ENCODE data around the gene PREP. TPM values are rescaled to one million over a fixed set of nuclear protein-coding genes. Genes with fewer than 3 reads are reported as not detected.

Gene PREP
- total RNA-seq, 6 experiments from 2014 or later, result 14.8 to 18.8 (median 16.7) TPM

DNA sequence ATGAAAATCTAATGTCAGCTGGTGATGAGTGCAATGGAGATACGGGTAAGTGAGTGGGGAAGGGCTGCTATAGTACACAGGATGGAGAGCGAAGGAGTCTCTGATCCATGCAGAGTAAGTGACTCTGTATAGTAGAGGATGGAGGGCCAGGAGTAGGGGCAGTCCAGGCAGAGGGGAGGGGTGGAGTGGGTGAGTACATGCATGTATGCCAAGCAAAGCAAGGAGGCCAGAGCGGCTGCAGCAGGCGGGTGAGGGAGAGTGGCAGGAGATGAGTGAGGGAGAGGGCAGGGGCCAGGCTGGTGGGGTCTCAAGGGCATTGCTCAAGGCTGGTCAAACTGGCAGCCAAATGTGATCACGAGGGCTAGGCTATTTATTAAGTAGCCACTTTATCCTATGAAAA is 94.0 kb downstream of the PREP start:
- WGBS (ENCODE audit: insufficient coverage, low coverage, low lambda C conversion rate, missing lambda C conversion rate), result 96% methylated on average over 4 of the region's 5 CpGs
- Histone ChIP-seq H3K4me1 (no peaks in the 10 kb centered on the region), H3K9me3 (no peaks in the 10 kb centered on the region), H3K27me3 (no peaks in the 10 kb centered on the region), H3K27ac (no peak overlapping the region), H3K36me3 (no peaks in the 10 kb centered on the region), H3K4me3 (no peak overlapping the region)
- no peak for ATAC-seq
- no peak for DNase-seq
- no peak for TF ChIP-seq POLR2A (IDR thresholded peaks at IDR 0.05)
- TF ChIP-seq, protein P1, sequence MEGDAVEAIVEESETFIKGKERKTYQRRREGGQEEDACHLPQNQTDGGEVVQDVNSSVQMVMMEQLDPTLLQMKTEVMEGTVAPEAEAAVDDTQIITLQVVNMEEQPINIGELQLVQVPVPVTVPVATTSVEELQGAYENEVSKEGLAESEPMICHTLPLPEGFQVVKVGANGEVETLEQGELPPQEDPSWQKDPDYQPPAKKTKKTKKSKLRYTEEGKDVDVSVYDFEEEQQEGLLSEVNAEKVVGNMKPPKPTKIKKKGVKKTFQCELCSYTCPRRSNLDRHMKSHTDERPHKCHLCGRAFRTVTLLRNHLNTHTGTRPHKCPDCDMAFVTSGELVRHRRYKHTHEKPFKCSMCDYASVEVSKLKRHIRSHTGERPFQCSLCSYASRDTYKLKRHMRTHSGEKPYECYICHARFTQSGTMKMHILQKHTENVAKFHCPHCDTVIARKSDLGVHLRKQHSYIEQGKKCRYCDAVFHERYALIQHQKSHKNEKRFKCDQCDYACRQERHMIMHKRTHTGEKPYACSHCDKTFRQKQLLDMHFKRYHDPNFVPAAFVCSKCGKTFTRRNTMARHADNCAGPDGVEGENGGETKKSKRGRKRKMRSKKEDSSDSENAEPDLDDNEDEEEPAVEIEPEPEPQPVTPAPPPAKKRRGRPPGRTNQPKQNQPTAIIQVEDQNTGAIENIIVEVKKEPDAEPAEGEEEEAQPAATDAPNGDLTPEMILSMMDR (IDR thresholded peaks at IDR 0.05), result no peak
- intact Hi-C loops (cut with DNase I), result no loop called here

DNA sequence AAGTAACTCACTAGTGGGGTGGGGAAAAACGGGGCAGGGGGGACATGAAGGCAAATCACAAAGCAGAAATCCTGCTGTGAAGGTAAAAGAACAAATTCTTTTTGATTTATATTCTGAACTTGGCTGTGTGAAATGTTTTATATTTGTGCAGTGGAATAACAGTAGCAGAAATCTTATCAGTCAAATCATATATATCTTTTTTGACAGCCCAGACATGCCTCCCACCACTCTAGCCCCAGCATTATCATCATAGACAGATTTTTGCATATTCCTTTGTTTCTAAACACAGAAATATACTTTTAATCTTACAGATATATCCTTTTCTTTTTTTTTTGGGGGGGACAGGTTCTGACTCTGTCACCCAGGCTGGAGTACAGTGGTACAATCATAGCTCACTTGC is 97.4 kb downstream of the PREP start:
- TF ChIP-seq POLR2A (IDR thresholded peaks at IDR 0.05), result no peak
- TF ChIP-seq, protein P1 (IDR thresholded peaks at IDR 0.05), result no peak
- Histone ChIP-seq H3K27me3 (no peaks in the 10 kb centered on the region), H3K4me3 (no peak overlapping the region), H3K27ac (no peak overlapping the region), H3K4me1 (no peaks in the 10 kb centered on the region), H3K36me3 (peaks cover 0 to 6% (median 0%) of the 10 kb centered on the region in 4 donors), H3K9me3 (no peaks in the 10 kb centered on the region)
- ATAC-seq (no peak), DNase-seq (no peak)
- intact Hi-C loops (cut with DNase I), result no loop called here
- WGBS (ENCODE audit: insufficient coverage, low coverage, low lambda C conversion rate, missing lambda C conversion rate), result 69% methylated on average over 1 of the region's 1 CpG

DNA sequence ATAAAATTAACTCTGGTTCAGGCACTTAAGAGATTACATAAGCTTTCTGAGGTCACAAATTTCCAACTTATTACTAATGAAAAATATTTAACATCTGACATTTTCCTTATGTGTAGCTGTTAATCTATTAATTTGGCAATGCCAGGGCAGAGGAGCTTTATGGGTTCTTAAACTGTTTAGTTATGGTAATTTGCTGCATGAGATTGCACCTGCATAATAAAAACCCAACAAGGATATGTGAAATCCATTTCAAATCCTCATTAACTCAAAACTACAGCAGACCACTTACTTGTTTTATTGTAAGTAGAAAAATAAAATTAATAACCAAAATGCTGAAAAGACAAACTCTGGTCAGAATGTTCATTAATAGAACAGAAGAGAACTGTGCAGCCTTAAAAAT is 98.1 kb downstream of the PREP start:
- Histone ChIP-seq H3K27ac (no peak overlapping the region), H3K36me3 (peaks cover 0 to 6% (median 0%) of the 10 kb centered on the region in 4 donors), H3K9me3 (no peaks in the 10 kb centered on the region), H3K27me3 (no peaks in the 10 kb centered on the region), H3K4me1 (no peaks in the 10 kb centered on the region), H3K4me3 (no peak overlapping the region)
- no peak for DNase-seq
- intact Hi-C loops (cut with DNase I), result no loop called here
- TF ChIP-seq, protein P1 (IDR thresholded peaks at IDR 0.05), result no peak
- TF ChIP-seq POLR2A (IDR thresholded peaks at IDR 0.05), result no peak
- no peak for ATAC-seq

DNA sequence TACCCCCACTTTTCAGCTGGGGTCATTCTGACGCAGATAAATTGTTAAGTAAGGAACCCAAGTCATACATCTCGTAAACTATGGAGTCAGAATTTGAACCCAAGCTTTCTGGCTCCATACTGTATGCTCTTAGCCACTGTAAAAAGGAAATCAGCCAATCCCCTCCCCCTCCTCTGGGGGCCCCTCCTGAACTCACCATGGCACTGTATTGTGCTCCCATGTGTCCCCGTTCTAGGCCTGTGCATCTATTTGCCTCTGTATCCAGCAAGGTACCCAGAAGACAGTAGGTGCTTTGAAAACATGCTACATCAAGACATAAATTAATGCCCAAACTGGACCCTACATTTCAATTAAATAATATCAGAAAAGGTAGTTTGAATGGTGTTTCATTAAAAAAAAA is 98.5 kb downstream of the PREP start:
- Histone ChIP-seq H3K27me3 (no peaks in the 10 kb centered on the region), H3K36me3 (peaks cover 0 to 6% (median 0%) of the 10 kb centered on the region in 4 donors), H3K4me3 (no peak overlapping the region), H3K4me1 (no peaks in the 10 kb centered on the region), H3K27ac (no peak overlapping the region), H3K9me3 (no peaks in the 10 kb centered on the region)
- 100% methylated on average over 3 of the region's 3 CpGs for WGBS (ENCODE audit: insufficient coverage, low coverage, low lambda C conversion rate, missing lambda C conversion rate)
- TF ChIP-seq POLR2A (IDR thresholded peaks at IDR 0.05), result no peak
- TF ChIP-seq, protein P1 (IDR thresholded peaks at IDR 0.05), result no peak
- intact Hi-C loops (cut with DNase I), result no loop called here
- no peak for ATAC-seq
- no peak for DNase-seq

DNA sequence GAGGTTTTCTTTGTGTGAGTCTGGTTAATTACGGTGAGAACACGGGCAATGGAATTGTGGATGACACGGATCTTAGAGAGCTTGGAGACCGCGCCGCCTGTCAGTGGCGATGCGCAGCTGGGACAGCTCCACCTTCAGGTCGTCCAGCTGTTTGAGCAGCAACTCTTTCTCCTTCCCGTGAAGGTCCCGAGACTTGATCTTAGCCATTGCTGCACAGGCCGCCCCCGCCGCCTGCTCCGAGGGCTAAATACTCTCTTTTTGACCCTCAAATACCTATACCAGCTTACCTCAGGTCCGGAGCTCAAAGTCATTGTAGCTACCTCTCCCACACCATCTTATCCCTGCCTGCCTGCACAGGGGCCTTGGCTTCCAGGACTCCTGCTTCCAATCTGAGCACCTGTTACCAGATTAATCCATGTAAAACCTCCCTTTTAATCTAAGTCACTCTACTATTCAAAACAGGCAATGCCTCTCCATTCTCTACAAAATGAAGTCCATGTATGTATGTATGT is 100.2 kb downstream of the PREP start:
- Histone ChIP-seq H3K9me3 (no peaks in the 10 kb centered on the region), H3K4me3 (no peak overlapping the region), H3K4me1 (no peaks in the 10 kb centered on the region), H3K27ac (no peak overlapping the region), H3K36me3 (peaks cover 0 to 6% (median 0%) of the 10 kb centered on the region in 4 donors), H3K27me3 (no peaks in the 10 kb centered on the region)
- intact Hi-C loops (cut with DNase I), result no loop called here
- 90% methylated on average over 2 of the region's 16 CpGs for WGBS (ENCODE audit: insufficient coverage, low coverage, low lambda C conversion rate, missing lambda C conversion rate)
- no peak for ATAC-seq
- DNase-seq, result no peak
- TF ChIP-seq, protein P1 (IDR thresholded peaks at IDR 0.05), result no peak
- no peak for TF ChIP-seq POLR2A (IDR thresholded peaks at IDR 0.05)
